Endothelial cell of umbilical vein (primary cell): ENCODE data around the gene FRMD5. TPM values are rescaled to one million over a fixed set of nuclear protein-coding genes. Genes with fewer than 3 reads are reported as not detected.

ENCODE experiments used
- BruUV-seq: library from RNA; stranded (reverse); fragments of 400-500 nt; replicated peaks from 2 replicates; lab custom pipeline; 2021; lab: Mats Ljungman, UMichigan
- CTCF ChIA-PET: fragments of 300-600, 350-600 bp; sonication (Branson Sonifier 250); formaldehyde crosslinking; loops from one replicate; lab custom pipeline; 2021; ENCODE audit warnings: antibody characterized with exemption, inconsistent platforms; lab: Charles Lee
- POLR2A ChIA-PET: fragments of 300-600, 350-600 bp; sonication (Branson Sonifier 250); formaldehyde crosslinking; loops from one replicate; lab custom pipeline; 2021; ENCODE audit warnings: antibody characterized with exemption, inconsistent platforms; lab: Charles Lee
- DNase-seq: peaks from one replicate; pipeline ENCODE4 v3.0.0-alpha.2; 2011; ENCODE audit warnings: low read depth, low spot score
- FAIRE-seq: peaks from 2 replicates; lab custom pipeline; 2011; peaks lifted over from hg19 to GRCh38; lab: Jason Lieb, UNC
- H2AFZ ChIP-seq: 2 replicates; pipeline ENCODE4 v1.6.0; 2012; ENCODE audit warnings: low read depth, low read length, control low read depth, inconsistent platforms
- H3K27ac ChIP-seq: 2 replicates; pipeline ENCODE4 v1.5.1; 2011; ENCODE audit warnings: low read depth, mild to moderate bottlenecking, control low read depth, low read length, moderate library complexity; ENCODE audit not compliant: insufficient read depth
- H3K27me3 ChIP-seq, 2 experiments: 2 replicates each; pipeline versions ENCODE4 v1.6.0 to v1.6.1; 2011; ENCODE audit warnings: low read length in 2 of 2, mixed read lengths in 1 of 2; ENCODE audit not compliant: control insufficient read depth in 2 of 2, insufficient read depth in 2 of 2
- H3K36me3 ChIP-seq, 2 experiments: 2 replicates in 1 of 2; 3 replicates in 1 of 2; pipeline ENCODE4 v1.5.1; 2011; ENCODE audit warnings: low read length in 2 of 2, mild to moderate bottlenecking in 1 of 2, moderate library complexity in 1 of 2; ENCODE audit not compliant: control insufficient read depth in 2 of 2, insufficient read depth in 2 of 2; ENCODE audit errors: extremely low read depth in 1 of 2
- H3K4me1 ChIP-seq: 3 replicates; pipeline ENCODE4 v1.5.1; 2011; ENCODE audit warnings: mild to moderate bottlenecking, low read length; ENCODE audit not compliant: control insufficient read depth, insufficient read depth; ENCODE audit errors: extremely low read depth
- H3K4me2 ChIP-seq: 2 replicates; pipeline ENCODE4 v1.6.1; 2011; ENCODE audit warnings: low read length, control low read depth, mixed read lengths; ENCODE audit not compliant: insufficient read depth
- H3K4me3 ChIP-seq, 3 experiments: fragments of 200-600 bp in 1 of 3; sonication (generic), shearing (Covaris generic) in 1 of 3; replicated peaks in 1 of 3; 2 replicates each; pipeline ENCODE4 v1.5.1; 2011 to 2016; ENCODE audit warnings: control low read depth in 3 of 3, low read length in 3 of 3, mild to moderate bottlenecking in 2 of 3, inconsistent platforms in 1 of 3, low read depth in 1 of 3, moderate library complexity in 1 of 3; ENCODE audit not compliant: insufficient read depth in 1 of 3
- H3K79me2 ChIP-seq: 2 replicates; pipeline ENCODE4 v1.6.0; 2012; ENCODE audit warnings: low read length, inconsistent platforms; ENCODE audit not compliant: control insufficient read depth, insufficient read depth
- H3K9ac ChIP-seq: replicated peaks from 2 replicates; pipeline ENCODE3; 2011; ENCODE audit warnings: low read length, control low read depth; ENCODE audit not compliant: insufficient read depth; ENCODE audit errors: extremely low read depth
- H3K9me1 ChIP-seq: replicated peaks from 3 replicates; pipeline ENCODE4 v1.6.0; 2011; ENCODE audit warnings: mild to moderate bottlenecking, low read length; ENCODE audit not compliant: control insufficient read depth, insufficient read depth; ENCODE audit errors: extremely low read depth
- H3K9me3 ChIP-seq: replicated peaks from 2 replicates; pipeline ENCODE4 v1.5.1; 2012; ENCODE audit warnings: low read length, inconsistent platforms; ENCODE audit not compliant: control insufficient read depth, insufficient read depth
- H4K20me1 ChIP-seq: replicated peaks from 2 replicates; pipeline ENCODE3; 2011; ENCODE audit warnings: mild to moderate bottlenecking, low read length; ENCODE audit not compliant: control insufficient read depth, insufficient read depth; ENCODE audit errors: extremely low read depth
- CTCF ChIP-seq, 2 donors: IDR thresholded peaks; 1 replicate in 1 of 2; 2 replicates in 1 of 2; pipeline ENCODE4 v1.5.1; 2011; ENCODE audit warnings: low read length in 2 of 2, mild to moderate bottlenecking in 2 of 2, moderate library complexity in 2 of 2, control low read depth in 1 of 2, inconsistent platforms in 1 of 2, low read depth in 1 of 2; ENCODE audit not compliant: insufficient read depth in 1 of 2; ENCODE audit errors: extremely low read depth in 1 of 2
- EZH2 ChIP-seq: IDR thresholded peaks from 2 replicates; pipeline ENCODE4 v1.6.1; 2012; ENCODE audit warnings: borderline replicate concordance, low read depth, mild to moderate bottlenecking, moderate library complexity, low read length, inconsistent platforms; ENCODE audit not compliant: severe bottlenecking
- FOS ChIP-seq: IDR thresholded peaks from 2 replicates; pipeline ENCODE4 v1.6.1; 2011; ENCODE audit warnings: mild to moderate bottlenecking, low read length, moderate library complexity, borderline replicate concordance; ENCODE audit not compliant: insufficient read depth
- GATA2 ChIP-seq: IDR thresholded peaks from 2 replicates; pipeline ENCODE4 v1.7.0; 2011; ENCODE audit warnings: low read depth, mild to moderate bottlenecking, moderate library complexity, mixed read lengths, low read length; ENCODE audit not compliant: insufficient read length, insufficient read depth
- JUN ChIP-seq: IDR thresholded peaks from 2 replicates; pipeline ENCODE4 v1.6.1; 2011; ENCODE audit warnings: borderline replicate concordance, low read depth; ENCODE audit not compliant: insufficient read length, insufficient read depth
- MAX ChIP-seq: IDR thresholded peaks from 2 replicates; pipeline ENCODE4 v1.6.1; 2011; ENCODE audit not compliant: insufficient read depth, insufficient read length
- MYC ChIP-seq: IDR thresholded peaks from one replicate; pipeline ENCODE4 v1.6.1; 2011; ENCODE audit warnings: mild to moderate bottlenecking, low read depth, low read length
- POLR2A ChIP-seq: IDR thresholded peaks from 2 replicates; pipeline ENCODE4 v1.6.1; 2012; ENCODE audit warnings: low read depth, mild to moderate bottlenecking, control low read depth, low read length
- POLR2AphosphoS5 ChIP-seq: IDR thresholded peaks from 2 replicates; pipeline ENCODE4 v1.6.1; 2012; ENCODE audit warnings: low read depth, mild to moderate bottlenecking, control low read depth, low read length, moderate library complexity; ENCODE audit not compliant: insufficient read depth
- dilution Hi-C: fragments of 300-500 bp; cut with MboI; formaldehyde crosslinking; loops from one replicate; pipeline ENCODE4 v1.15.0; 2019; ENCODE audit warnings: low sequenced_read_pairs; ENCODE audit not compliant: extremely low pct_ligation_motif_present
- intact Hi-C: fragments of 100-400 bp; cut with micrococcal nuclease; formaldehyde crosslinking; loops from one replicate; pipeline ENCODE4 v1.10.0; 2022
- polyA plus RNA-seq, 4 experiments: library from polyadenylated mRNA; depleted of rRNA in 3 of 4; stranded (reverse) in 3 of 4; unstranded in 1 of 4; fragments of >200 nt; gene quantifications; 2 replicates each; pipeline versions ENCODE4 v1.2.1 to v1.2.3, GENCODE V29; 2011 to 2012; ENCODE audit warnings: missing spikeins in 1 of 4
- total RNA-seq: library from RNA; stranded (reverse); gene quantifications from 2 replicates; pipeline ENCODE4 v1.2.3, GENCODE V29; 2021

Gene FRMD5
- total and polyA plus RNA-seq, 2 donors (not counting 3 experiments of a cell fraction or from before 2014, with no cell fraction given): 16.7 to 20.2 TPM

GRCh38 chr15:44034334-44034733, 160.7 kb downstream of the FRMD5 start:
- no peak for DNase-seq
- no peak overlapping the region for H2AFZ ChIP-seq
- H4K20me1 ChIP-seq: no peaks in the 10 kb centered on the region
- ChIA-PET CTCF (interaction anchor here (1.6 kb wide), 2 partner anchors 32 to 121 kb away, joined by 4 to 8 read pairs; no protein-coding TSS in a partner anchor), POLR2A (no interaction called here)
- no peaks in the 10 kb centered on the region for H3K36me3 ChIP-seq
- H3K9me1 ChIP-seq: no peaks in the 10 kb centered on the region
- BruUV-seq: no TSS peak
- H3K27me3 ChIP-seq: no peaks in the 10 kb centered on the region
- H3K4me2 ChIP-seq: no peak overlapping the region
- dilution Hi-C loops: no loop called here
- H3K79me2 ChIP-seq: no peaks in the 10 kb centered on the region
- H3K27ac ChIP-seq: peak overlapping the region; percentile 52
- no peaks in the 10 kb centered on the region for H3K9me3 ChIP-seq
- no peak overlapping the region for H3K4me3 ChIP-seq
- TF ChIP-seq JUN: no peak
- TF ChIP-seq MAX: no peak
- peak overlapping the region; percentile 29 for H3K9ac ChIP-seq
- intact Hi-C loops: loop anchor here (2.0 kb wide), 1 partner anchor 36 kb away; no protein-coding TSS in a partner anchor
- H3K4me1 ChIP-seq: peaks cover 37% of the 10 kb centered on the region
- no peak for FAIRE-seq

- peak overlapping the region; percentile 52 for H3K27ac ChIP-seq
- no peak overlapping the region for H3K4me3 ChIP-seq
- intact Hi-C loops (loop anchor here (2.0 kb wide), 1 partner anchor 35 kb away; no protein-coding TSS in a partner anchor), dilution Hi-C loops (no loop called here)
- H3K27me3 ChIP-seq: no peaks in the 10 kb centered on the region
- TF ChIP-seq GATA2 (peak; percentile 71), MAX (peak; percentile 59), CTCF (IDR thresholded peaks at IDR 0.05; ENCODE audit: extremely low read depth in 1 of 2, insufficient read depth in 1 of 2, low read depth in 1 of 2, low read length in 2 of 2) (no peak), POLR2AphosphoS5 (no peak), EZH2 (no peak), MYC (no peak), POLR2A (no peak), FOS (no peak), JUN (peak; percentile 69)
- H3K4me2 ChIP-seq: no peak overlapping the region
- peak overlapping the region; percentile 29 for H3K9ac ChIP-seq
- H3K36me3 ChIP-seq: no peaks in the 10 kb centered on the region
- BruUV-seq: no TSS peak
- H3K9me3 ChIP-seq: no peaks in the 10 kb centered on the region
- no peaks in the 10 kb centered on the region for H3K79me2 ChIP-seq
- ChIA-PET CTCF (interaction anchor here (1.2 to 1.6 kb wide), 3 partner anchors 33 to 120 kb away, joined by 3 to 8 read pairs (median 4); no protein-coding TSS in a partner anchor), POLR2A (no interaction called here)
- peak; percentile 61 for FAIRE-seq
- H3K9me1 ChIP-seq: no peaks in the 10 kb centered on the region
- DNase-seq: peak; percentile 94
- H4K20me1 ChIP-seq: no peaks in the 10 kb centered on the region
- H3K4me1 ChIP-seq: peaks cover 42% of the 10 kb centered on the region
- no peak overlapping the region for H2AFZ ChIP-seq
These were observed 161.2 kb downstream of the FRMD5 start for GRCh38 chr15:44033894-44034293.
